ENCODE data around the gene ACADVL. TPM values are rescaled to one million over a fixed set of nuclear protein-coding genes. Genes with fewer than 3 reads are reported as not detected.
A peak's percentile ranks its signal among the peaks of the same experiment; 100 is the strongest.
"Not testable (repeated sequence)": the region's sequence is repeated elsewhere in the genome, so short reads cannot be mapped to it uniquely, and the experiment has no call there.

The ACADVL gene
- polyA plus RNA-seq, 1 experiment = 217 TPM

- no peaks in the 10 kb centered on the region for H3K27me3 ChIP-seq (ENCODE audit: control insufficient read depth, insufficient read depth, low read length)
- no peak for TF ChIP-seq CTCF (IDR thresholded peaks at IDR 0.05; ENCODE audit: low read depth, low read length)
- H3K4me3 ChIP-seq (ENCODE audit: low read depth, low read length) = peak overlapping the region; percentile 70
- no peak for DNase-seq (ENCODE audit: low read depth, low spot score)
- H3K27ac ChIP-seq (ENCODE audit: low read depth, low read length) = no peak overlapping the region
- ChIA-PET POLR2A (interaction anchor here (0.6 kb wide), 1 partner anchor 20 kb away, joined by 8 read pairs; no protein-coding TSS in a partner anchor), CTCF (interaction anchor here (0.5 to 2.4 kb wide), 21 partner anchors 8 to 157 kb away, joined by 3 to 36 read pairs (median 4); no protein-coding TSS in a partner anchor)
- H3K9me3 ChIP-seq (ENCODE audit: control insufficient read depth, insufficient read depth, low read length) = peaks cover 9% of the 10 kb centered on the region; the same call in 1 of the 2 replicates
These were observed 41.7 kb upstream of the ACADVL start for GRCh38 chr17:7177954-7178477.

- H3K27me3 ChIP-seq (ENCODE audit: control insufficient read depth, insufficient read depth, low read length) = no peaks in the 10 kb centered on the region
- no peak for DNase-seq (ENCODE audit: low read depth, low spot score)
- TF ChIP-seq CTCF (IDR thresholded peaks at IDR 0.05; ENCODE audit: low read depth, low read length) = no peak
- H3K27ac ChIP-seq (ENCODE audit: low read depth, low read length) = no peak overlapping the region
- no peak overlapping the region for H3K4me3 ChIP-seq (ENCODE audit: low read depth, low read length)
- CTCF ChIA-PET = interaction anchor here (0.9 to 2.1 kb wide), 2 partner anchors 42 to 128 kb away, joined by 3 to 11 read pairs; no protein-coding TSS in a partner anchor
- POLR2A ChIA-PET = no interaction called here
- H3K9me3 ChIP-seq (ENCODE audit: control insufficient read depth, insufficient read depth, low read length) = peaks cover 4% of the 10 kb centered on the region; the same call in 1 of the 2 replicates
These were observed 40.8 kb upstream of the ACADVL start for GRCh38 chr17:7178973-7179316.

- no peak for TF ChIP-seq CTCF (IDR thresholded peaks at IDR 0.05; ENCODE audit: low read depth, low read length)
- Histone ChIP-seq H3K4me3 (ENCODE audit: low read depth, low read length) (peak within 1 kb of the TSS; percentile 70), H3K27me3 (ENCODE audit: control insufficient read depth, insufficient read depth, low read length) (no peaks in the 10 kb centered on the region), H3K9me3 (ENCODE audit: control insufficient read depth, insufficient read depth, low read length) (no peaks in the 10 kb centered on the region), H3K27ac (ENCODE audit: low read depth, low read length) (no peak within 1 kb of the TSS)
- no peak for DNase-seq (ENCODE audit: low read depth, low spot score)
- POLR2A ChIA-PET = no interaction called here
- CTCF ChIA-PET = interaction anchor here (1.3 kb wide), 1 partner anchor 44 kb away, joined by 5 read pairs; no protein-coding TSS in a partner anchor
These were observed 40.2 kb upstream of the ACADVL start, which contains the start of gene ASGR1 for GRCh38 chr17:7179317-7180254. Gene ASGR1, minus strand, starts transcription at chr17:7179370. Its CDS starts 807 bp downstream, at chr17:7178563.

- H3K4me3 ChIP-seq (ENCODE audit: low read depth, low read length); POLR2A ChIA-PET; H3K27me3 ChIP-seq (ENCODE audit: control insufficient read depth, insufficient read depth, low read length); H3K27ac ChIP-seq (ENCODE audit: low read depth, low read length); DNase-seq (ENCODE audit: low read depth, low spot score); H3K9me3 ChIP-seq (ENCODE audit: control insufficient read depth, insufficient read depth, low read length): not testable (repeated sequence)
- CTCF ChIA-PET = interaction anchor here (1.0 kb wide), 1 partner anchor 136 kb away, joined by 3 read pairs; no protein-coding TSS in a partner anchor
These were observed 37.6 kb upstream of the ACADVL start for GRCh38 chr17:7182101-7182500.

- TF ChIP-seq CTCF (IDR thresholded peaks at IDR 0.05; ENCODE audit: low read depth, low read length) = no peak
- H3K27me3 ChIP-seq (ENCODE audit: control insufficient read depth, insufficient read depth, low read length) = no peaks in the 10 kb centered on the region
- H3K27ac ChIP-seq (ENCODE audit: low read depth, low read length) = no peak overlapping the region
- CTCF ChIA-PET = interaction anchor here (0.6 to 1.0 kb wide), 3 partner anchors 138 to 1227 kb away, joined by 4 to 5 read pairs (median 4); no protein-coding TSS in a partner anchor
- H3K9me3 ChIP-seq (ENCODE audit: control insufficient read depth, insufficient read depth, low read length) = no peaks in the 10 kb centered on the region
- no peak for DNase-seq (ENCODE audit: low read depth, low spot score)
- POLR2A ChIA-PET = no interaction called here
- no peak overlapping the region for H3K4me3 ChIP-seq (ENCODE audit: low read depth, low read length)
These were observed 36.2 kb upstream of the ACADVL start for GRCh38 chr17:7183433-7184090.

Measured in AG04450 (cell line).